Measurements from ENCODE around the gene GRIK1.

Gene GRIK1

DNA sequence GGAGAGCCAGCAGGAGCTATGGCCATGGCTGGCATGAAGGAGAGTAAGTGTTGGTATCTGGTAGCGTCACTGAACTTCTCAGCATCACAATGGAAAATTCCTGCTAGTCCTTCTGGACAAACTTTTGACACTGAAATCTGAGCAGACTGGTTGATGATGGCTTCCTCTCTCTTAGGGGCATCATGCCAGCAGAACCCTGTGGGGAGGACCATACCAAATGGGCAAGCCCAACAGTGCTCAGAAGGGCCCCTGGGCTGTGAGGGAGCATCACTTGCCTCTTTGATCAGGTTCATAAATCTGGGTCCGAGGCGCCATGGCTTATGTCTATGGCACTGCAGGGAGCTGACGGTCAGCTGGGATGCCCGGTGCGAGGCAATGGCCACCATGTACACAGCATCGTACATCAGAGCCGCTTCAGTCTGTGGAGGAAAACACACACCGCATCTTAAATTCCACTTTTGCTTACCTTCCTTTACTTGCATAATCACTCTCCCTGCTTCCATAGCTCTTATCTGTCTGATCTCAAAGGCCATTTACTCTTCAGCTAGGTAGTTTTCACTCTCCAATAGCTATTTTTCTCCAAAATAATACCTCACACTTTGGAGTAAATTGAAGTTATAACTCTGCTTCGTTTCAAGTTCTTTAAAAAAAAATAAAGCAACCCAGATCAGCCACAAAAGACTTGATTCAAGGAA lies 297.1 kb downstream of the GRIK1 start:
- no peak for DNase-seq (ENCODE audit: low read depth in 2 of 2)

- DNase-seq (ENCODE audit: low read depth in 2 of 2) = no peak
Measured at GRCh38 chr21:29641635-29642550, 297.9 kb downstream of the GRIK1 start.

DNA sequence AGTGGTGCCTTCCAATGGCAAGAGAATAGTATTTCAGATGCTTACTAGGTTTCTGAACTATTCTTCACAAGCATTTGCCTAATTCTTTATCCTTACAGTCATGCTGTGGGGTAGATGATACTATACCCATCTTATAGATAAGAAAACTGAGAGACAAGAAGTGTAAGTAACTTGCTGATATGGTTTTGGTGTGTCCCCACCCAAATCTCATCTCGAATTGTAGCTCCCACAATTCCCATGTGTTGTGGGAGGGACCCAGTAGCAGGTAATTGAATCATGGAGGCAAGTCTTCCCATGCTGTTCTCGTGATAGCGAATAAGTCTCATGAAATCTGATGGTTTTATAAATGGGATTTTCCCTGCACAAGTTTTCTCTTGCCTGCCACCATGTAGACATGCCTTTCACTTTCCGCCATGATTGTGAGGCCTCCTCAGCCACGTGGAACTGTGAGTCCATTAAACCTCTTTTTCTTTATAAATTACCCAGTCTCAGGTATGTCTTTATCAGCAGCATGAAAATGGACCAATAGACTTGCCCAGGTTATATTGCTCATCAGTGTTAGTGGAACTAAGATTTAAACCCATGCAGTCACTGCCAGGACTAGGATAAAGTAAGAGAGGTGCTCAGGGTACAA lies 298.7 kb downstream of the GRIK1 start:
- DNase-seq (ENCODE audit: low read depth in 2 of 2) = no peak

DNA sequence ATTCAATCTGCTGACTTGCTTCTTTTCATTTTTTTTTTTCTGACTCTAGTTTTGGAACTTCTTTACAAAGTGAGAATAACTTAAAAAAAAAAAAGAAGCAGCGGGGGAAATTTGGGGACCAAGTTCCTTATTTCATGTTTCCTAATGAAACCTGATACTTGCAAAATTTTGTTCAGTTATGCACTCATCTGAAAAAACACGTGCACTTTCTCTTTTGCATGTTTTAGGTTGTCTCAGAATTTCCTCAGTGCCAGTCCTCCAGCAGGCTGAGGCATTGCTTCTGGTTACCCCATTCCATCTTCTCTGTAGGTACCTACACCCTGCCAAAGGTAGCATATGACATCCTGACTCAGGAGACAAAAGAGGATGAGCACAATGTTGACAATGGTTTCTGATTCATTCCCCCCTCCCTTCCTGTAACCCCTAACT lies 299.7 kb downstream of the GRIK1 start:
- no peak for DNase-seq (ENCODE audit: low read depth in 2 of 2)

DNA sequence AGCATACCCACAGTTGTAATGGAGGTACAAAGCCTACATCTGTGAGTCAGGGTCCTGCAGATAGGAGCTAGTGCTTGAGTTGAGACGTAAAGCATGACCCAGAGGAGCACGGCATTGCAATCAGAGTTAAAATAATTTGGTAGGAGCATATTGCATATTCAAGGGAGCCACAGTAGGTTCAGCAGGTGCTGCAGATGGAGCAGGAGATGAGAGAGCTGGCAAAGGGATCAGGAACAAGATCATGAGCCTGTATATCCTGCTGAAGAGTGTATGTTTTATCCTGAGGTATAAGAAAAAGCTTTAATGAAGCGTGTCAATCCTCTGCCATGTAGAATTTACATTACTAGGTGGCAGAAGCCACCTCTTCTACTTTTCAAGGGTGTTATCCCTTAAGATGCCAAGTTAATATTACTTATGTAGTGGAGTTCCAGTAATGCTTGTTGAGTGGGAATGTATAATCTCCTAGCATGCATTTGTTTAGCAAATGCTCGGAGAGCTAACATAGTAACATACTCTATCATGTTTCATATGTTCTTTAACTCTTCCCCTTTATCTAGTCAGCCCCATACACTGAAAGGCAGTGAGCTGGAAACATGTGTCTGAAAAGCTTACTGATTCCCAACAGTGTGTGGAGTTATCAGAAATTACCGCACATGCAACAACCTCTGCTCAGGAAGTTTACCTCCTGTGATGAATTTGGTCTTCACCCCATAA lies 300.3 kb downstream of the GRIK1 start:
- no peak for DNase-seq (ENCODE audit: low read depth in 2 of 2)

- no peak for DNase-seq (ENCODE audit: low read depth in 2 of 2)
Measured at GRCh38 chr21:29638761-29639327, 301.0 kb downstream of the GRIK1 start.

DNA sequence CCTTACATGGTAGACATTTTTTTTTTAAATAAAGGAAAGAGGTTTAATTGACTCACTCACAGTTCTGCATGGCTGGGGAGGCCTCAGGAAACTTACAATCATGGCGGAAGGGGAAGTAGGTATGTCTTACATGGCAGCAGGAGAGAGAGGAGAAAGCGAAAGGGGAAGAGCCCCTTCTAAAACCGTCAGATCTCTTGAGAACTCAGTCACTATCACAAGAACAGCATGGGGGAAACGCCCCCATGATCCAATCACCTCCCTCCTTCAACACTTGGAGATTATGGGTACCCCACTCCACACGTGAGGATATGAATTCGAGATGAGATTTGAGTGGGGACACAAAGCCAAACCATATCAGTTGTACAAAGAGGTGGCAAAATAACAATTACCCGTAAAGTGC lies 301.7 kb downstream of the GRIK1 start:
- no peak for DNase-seq (ENCODE audit: low read depth in 2 of 2)

DNA sequence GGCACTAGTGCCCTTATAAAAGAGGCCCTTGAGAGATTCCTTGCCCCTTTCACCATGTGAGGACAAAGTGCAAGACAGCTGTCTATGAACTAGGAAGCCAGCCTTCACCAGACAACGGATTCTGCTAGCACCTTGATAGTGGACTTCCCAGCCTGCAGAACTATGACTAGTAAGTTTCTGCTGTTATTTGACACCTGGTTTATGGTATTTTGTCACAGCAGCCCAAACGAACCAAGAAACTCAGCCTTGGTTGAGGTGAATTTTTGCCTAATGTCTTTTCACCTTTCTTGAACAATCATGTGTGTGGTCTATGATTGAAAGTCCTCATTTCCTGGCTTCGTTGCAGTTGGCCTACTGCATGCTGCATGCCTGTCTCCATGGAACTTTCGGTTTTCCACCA lies 302.2 kb downstream of the GRIK1 start:
- DNase-seq (ENCODE audit: low read depth in 2 of 2) = no peak

DNA sequence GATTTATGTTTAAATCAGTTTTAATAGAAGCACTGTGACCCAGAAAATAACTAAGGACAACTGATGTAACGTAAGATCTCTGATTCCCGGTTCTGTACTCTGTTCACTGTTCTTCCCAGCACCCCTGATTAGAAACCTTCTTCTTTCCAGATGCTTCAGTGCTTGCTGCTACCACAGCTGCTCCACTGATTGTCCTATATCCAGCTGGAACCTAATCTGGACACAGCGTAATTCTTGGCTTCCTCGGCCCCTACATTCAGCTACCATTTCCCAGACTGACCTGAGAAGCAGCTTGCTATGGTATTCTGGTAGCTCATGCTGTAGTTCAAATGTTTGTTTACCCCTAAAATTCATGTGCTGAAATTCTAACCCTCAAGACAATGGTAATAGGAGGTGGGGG lies 302.7 kb downstream of the GRIK1 start:
- DNase-seq (ENCODE audit: low read depth in 2 of 2) = no peak

GRCh38 chr21:29634418-29634817 lies 305.4 kb downstream of the GRIK1 start:
- DNase-seq (ENCODE audit: low read depth in 2 of 2) = no peak

GRCh38 chr21:29633756-29634155 lies 306.0 kb downstream of the GRIK1 start:
- DNase-seq (ENCODE audit: low read depth in 2 of 2) = no peak

GRCh38 chr21:29630441-29630840 lies 309.4 kb downstream of the GRIK1 start:
- no peak for DNase-seq (ENCODE audit: low read depth in 2 of 2)

GRCh38 chr21:29627905-29628304 lies 311.9 kb downstream of the GRIK1 start:
- DNase-seq (ENCODE audit: low read depth in 2 of 2) = no peak

GRCh38 chr21:29626801-29627470 lies 312.9 kb downstream of the GRIK1 start:
- no peak for DNase-seq (ENCODE audit: low read depth in 2 of 2)

DNA sequence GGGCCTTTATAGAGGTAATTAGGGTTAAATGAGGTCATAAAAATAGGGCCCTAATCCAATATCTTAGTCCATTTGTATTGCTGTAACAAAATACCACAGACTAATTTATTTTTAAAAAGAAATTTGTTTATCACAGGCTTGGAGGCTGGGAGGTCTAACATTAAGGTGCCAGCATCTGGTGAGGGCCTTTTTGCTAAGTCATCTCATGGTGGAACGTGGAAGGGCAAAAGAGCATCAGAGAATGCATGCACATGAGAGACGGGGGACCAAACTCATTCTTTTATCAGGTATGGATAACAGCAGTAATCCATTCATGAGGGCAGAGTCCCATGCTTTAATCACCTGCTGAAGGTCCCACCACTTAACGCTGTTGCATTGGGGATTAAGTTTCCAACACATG lies 313.8 kb downstream of the GRIK1 start:
- DNase-seq (ENCODE audit: low read depth in 2 of 2) = no peak

DNA sequence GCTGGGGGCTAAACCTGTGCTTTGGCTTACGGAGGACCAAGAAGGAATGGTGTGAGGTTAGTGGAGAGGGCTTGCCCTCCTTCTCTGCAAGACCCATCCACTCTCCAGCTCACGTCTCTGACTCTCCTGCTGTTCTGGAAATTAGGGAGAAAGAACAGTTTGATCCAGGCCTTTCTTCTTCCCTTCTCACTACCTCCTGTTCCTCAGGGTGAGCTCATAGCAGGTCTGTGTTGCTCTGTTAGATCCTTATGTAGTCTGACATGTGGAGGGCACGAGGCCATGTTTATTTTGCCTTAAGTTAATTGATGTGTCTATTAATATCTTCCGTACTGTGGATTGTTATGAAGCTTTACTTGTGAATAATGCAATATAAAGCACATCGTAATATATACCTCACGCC lies 315.0 kb downstream of the GRIK1 start:
- no peak for DNase-seq (ENCODE audit: low read depth in 2 of 2)

DNA sequence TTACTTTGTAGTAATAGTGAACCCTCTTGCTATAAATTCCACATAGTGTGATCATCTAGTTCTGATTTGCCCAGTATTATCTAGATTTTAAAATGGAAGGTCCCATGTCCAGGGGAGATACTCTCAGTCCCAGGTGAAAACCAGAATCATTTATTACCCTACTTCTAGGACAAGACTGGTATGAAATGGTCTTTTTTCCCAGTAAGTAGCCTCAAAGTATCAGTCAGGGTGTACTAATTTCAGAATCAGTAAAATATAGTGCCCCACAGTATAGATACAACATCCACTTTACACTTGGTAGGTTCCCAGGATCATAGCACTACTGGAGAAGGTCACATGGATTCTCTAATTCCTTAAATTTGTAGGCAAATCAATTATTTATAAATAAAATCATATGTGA lies 318.3 kb downstream of the GRIK1 start:
- no peak for DNase-seq (ENCODE audit: low read depth in 2 of 2)

DNA sequence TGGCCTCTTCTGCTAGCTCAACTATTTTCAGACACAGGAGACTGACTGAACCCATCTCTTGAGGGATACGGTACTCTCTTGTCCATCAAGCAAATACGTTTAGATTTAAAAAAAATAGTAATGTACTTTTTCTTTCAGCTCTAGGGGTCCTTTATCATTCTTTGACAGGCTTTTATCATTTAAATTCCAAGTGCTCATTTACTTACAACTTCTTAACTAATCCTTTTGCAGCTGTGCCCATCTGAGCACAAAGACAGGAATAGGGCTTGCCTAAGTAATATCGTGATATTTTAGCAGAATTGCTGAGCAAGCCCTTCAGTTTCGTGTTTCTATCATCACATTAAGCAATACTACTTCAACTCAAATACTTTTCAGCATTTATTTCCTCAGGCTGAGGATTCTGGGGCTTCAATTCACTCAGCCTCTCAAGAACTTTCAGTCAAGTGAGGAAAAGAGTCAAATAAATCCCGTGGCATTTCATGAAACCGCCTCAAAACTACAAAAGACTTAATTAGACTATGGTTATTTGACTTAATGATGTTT lies 323.5 kb downstream of the GRIK1 start:
- no peak for DNase-seq (ENCODE audit: low read depth in 2 of 2)

- no peak for DNase-seq (ENCODE audit: low read depth in 2 of 2)
Measured at GRCh38 chr21:29613877-29614276, 325.9 kb downstream of the GRIK1 start.

GRCh38 chr21:29613021-29613420 lies 326.8 kb downstream of the GRIK1 start:
- no peak for DNase-seq (ENCODE audit: low read depth in 2 of 2)
